Ectodermal cell (in vitro differentiated cells): ENCODE data around the gene PDE6D.

ENCODE experiments used
- H3K27ac ChIP-seq: 2 replicates; pipeline ENCODE4 v1.7.0; 2013; ENCODE audit warnings: mild to moderate bottlenecking, low read depth, low read length; ENCODE audit not compliant: insufficient read depth, poor library complexity, severe bottlenecking
- H3K27me3 ChIP-seq: 2 replicates; pipeline ENCODE4 v1.7.0; 2013; ENCODE audit warnings: mild to moderate bottlenecking, low read length; ENCODE audit not compliant: insufficient read depth, control insufficient read depth, poor library complexity, severe bottlenecking
- H3K36me3 ChIP-seq: one replicate; pipeline ENCODE4 v1.7.0; 2013; ENCODE audit warnings: low read length; ENCODE audit not compliant: control insufficient read depth, insufficient read depth
- H3K4me1 ChIP-seq: one replicate; pipeline ENCODE4 v1.7.0; 2013; ENCODE audit warnings: low read length; ENCODE audit not compliant: control insufficient read depth, insufficient read depth
- H3K4me3 ChIP-seq: 2 replicates; pipeline ENCODE4 v1.7.0; 2013; ENCODE audit warnings: low read depth, low read length, control low read depth; ENCODE audit not compliant: insufficient read depth
- H3K9me3 ChIP-seq: 2 replicates; pipeline ENCODE4 v1.7.0; 2013; ENCODE audit warnings: mild to moderate bottlenecking, low read length, moderate library complexity; ENCODE audit not compliant: control insufficient read depth
- WGBS, 2 experiments: methylation state at CpG; one replicate each; pipeline ENCODE4 v1.1.7; 2013; ENCODE audit warnings: missing lambda C conversion rate in 2 of 2; 5-methylcytosine and 5-hydroxymethylcytosine counted together

PDE6D gene

GRCh38 chr2:231688719-231689118, 92.4 kb downstream of the PDE6D start:
- Histone ChIP-seq H3K4me3 (no peak overlapping the region), H3K27me3 (no peaks in the 10 kb centered on the region), H3K36me3 (no peaks in the 10 kb centered on the region), H3K4me1 (peaks cover 19% of the 10 kb centered on the region), H3K9me3 (no peaks in the 10 kb centered on the region), H3K27ac (no peak overlapping the region)
- 89 to 91% methylated on average over 17 of the region's 17 CpGs for WGBS, 2 experiments

GRCh38 chr2:231687961-231688360, 93.1 kb downstream of the PDE6D start:
- H3K36me3 ChIP-seq: no peaks in the 10 kb centered on the region

GRCh38 chr2:231687133-231687852, 93.8 kb downstream of the PDE6D start:
- peak overlapping the region; percentile 45 for H3K4me3 ChIP-seq
- 23 to 24% methylated on average over 14 of the region's 14 CpGs for WGBS, 2 experiments
- no peaks in the 10 kb centered on the region for H3K27me3 ChIP-seq
- peaks cover 19% of the 10 kb centered on the region for H3K4me1 ChIP-seq
- no peaks in the 10 kb centered on the region for H3K9me3 ChIP-seq
- peak overlapping the region; percentile 83 for H3K27ac ChIP-seq
- no peaks in the 10 kb centered on the region for H3K36me3 ChIP-seq

More at GRCh38 chr2:231687961-231688360, 93.1 kb downstream of the PDE6D start:
- 95 to 96% methylated on average over 4 of the region's 4 CpGs for WGBS, 2 experiments
- no peaks in the 10 kb centered on the region for H3K27me3 ChIP-seq
- peak overlapping the region; percentile 45 for H3K4me3 ChIP-seq
- H3K27ac ChIP-seq: no peak overlapping the region
- peaks cover 19% of the 10 kb centered on the region for H3K4me1 ChIP-seq
- H3K9me3 ChIP-seq: no peaks in the 10 kb centered on the region

GRCh38 chr2:231686192-231687100, 94.6 kb downstream of the PDE6D start:
- no peaks in the 10 kb centered on the region for H3K36me3 ChIP-seq
- no peak overlapping the region for H3K27ac ChIP-seq
- no peak overlapping the region for H3K4me3 ChIP-seq
- peaks cover 26% of the 10 kb centered on the region for H3K4me1 ChIP-seq
- no peaks in the 10 kb centered on the region for H3K27me3 ChIP-seq
- no peaks in the 10 kb centered on the region for H3K9me3 ChIP-seq
- 75 to 77% methylated on average over 11 of the region's 11 CpGs for WGBS, 2 experiments

GRCh38 chr2:231685349-231686191, 95.5 kb downstream of the PDE6D start:
- H3K27ac ChIP-seq: no peak overlapping the region
- 80 to 81% methylated on average over 20 of the region's 20 CpGs for WGBS, 2 experiments
- H3K27me3 ChIP-seq: no peaks in the 10 kb centered on the region
- H3K4me1 ChIP-seq: peaks cover 27% of the 10 kb centered on the region
- H3K4me3 ChIP-seq: no peak overlapping the region
- no peaks in the 10 kb centered on the region for H3K9me3 ChIP-seq
- no peaks in the 10 kb centered on the region for H3K36me3 ChIP-seq

- Histone ChIP-seq H3K36me3 (no peaks in the 10 kb centered on the region), H3K4me3 (no peak overlapping the region), H3K27me3 (no peaks in the 10 kb centered on the region), H3K4me1 (peaks cover 34% of the 10 kb centered on the region), H3K9me3 (no peaks in the 10 kb centered on the region), H3K27ac (no peak overlapping the region)
- 84 to 85% methylated on average over 22 of the region's 22 CpGs for WGBS, 2 experiments
Observed at GRCh38 chr2:231684314-231685223, 96.5 kb downstream of the PDE6D start.

- H3K27me3 ChIP-seq: no peaks in the 10 kb centered on the region
- 87 to 90% methylated on average over 7 to 8 of the region's 8 CpGs for WGBS, 2 experiments
- no peak overlapping the region for H3K4me3 ChIP-seq
- H3K9me3 ChIP-seq: no peaks in the 10 kb centered on the region
- no peak overlapping the region for H3K27ac ChIP-seq
- no peaks in the 10 kb centered on the region for H3K36me3 ChIP-seq
- H3K4me1 ChIP-seq: peaks cover 34% of the 10 kb centered on the region
Observed at GRCh38 chr2:231683292-231684235, 97.5 kb downstream of the PDE6D start.

- Histone ChIP-seq H3K27me3 (no peaks in the 10 kb centered on the region), H3K4me3 (no peak overlapping the region), H3K27ac (no peak overlapping the region), H3K36me3 (no peaks in the 10 kb centered on the region), H3K9me3 (no peaks in the 10 kb centered on the region), H3K4me1 (peaks cover 34% of the 10 kb centered on the region)
- WGBS, 2 experiments: 87 to 90% methylated on average over 11 of the region's 11 CpGs
Observed at GRCh38 chr2:231682603-231683291, 98.3 kb downstream of the PDE6D start.
